HG03439 (cell line): Measurements from ENCODE around the gene HOXB1.

Source experiments
- ATAC-seq: cut with Tn5 transposase; IDR thresholded peaks from one replicate; pipeline ENCODE4 v1.9.1; 2021; ENCODE audit warnings: mild to moderate bottlenecking, moderate library complexity; ENCODE audit not compliant: unreplicated experiment

The HOXB1 gene

GRCh38 chr17:48530887-48531272, at the start of gene HOXB1:
TSS of gene HOXB1 (minus strand) at chr17:48531011. CDS start at chr17:48530904, 107 bp downstream.
- no peak for ATAC-seq

- no peak for ATAC-seq
Measured at GRCh38 chr17:48579760-48580554, 49.1 kb upstream of the HOXB1 start.

GRCh38 chr17:48579471-48579759, 48.6 kb upstream of the HOXB1 start:
- ATAC-seq: no peak

- ATAC-seq: peak; percentile 41
Measured at GRCh38 chr17:48578616-48579470, 48.0 kb upstream of the HOXB1 start.

GRCh38 chr17:48577946-48578615, 47.3 kb upstream of the HOXB1 start, which contains the start of gene HOXB4:
TSS of gene HOXB4 (minus strand) at chr17:48578350. CDS start at chr17:48578319, 31 bp downstream.
- peak; percentile 66 for ATAC-seq

GRCh38 chr17:48577330-48577945, 46.6 kb upstream of the HOXB1 start:
- no peak for ATAC-seq

- ATAC-seq: no peak
Measured at GRCh38 chr17:48576479-48577309, 45.9 kb upstream of the HOXB1 start.

- no peak for ATAC-seq
Measured at GRCh38 chr17:48575673-48576478, 45.1 kb upstream of the HOXB1 start.

- no peak for ATAC-seq
Measured at GRCh38 chr17:48575066-48575582, 44.3 kb upstream of the HOXB1 start.

- ATAC-seq: no peak
Measured at GRCh38 chr17:48574505-48575065, 43.8 kb upstream of the HOXB1 start.

- no peak for ATAC-seq
Measured at GRCh38 chr17:48571826-48572417, 41.1 kb upstream of the HOXB1 start.

- no peak for ATAC-seq
Measured at GRCh38 chr17:48571024-48571818, 40.4 kb upstream of the HOXB1 start.

GRCh38 chr17:48570325-48571023, 39.7 kb upstream of the HOXB1 start:
- no peak for ATAC-seq

- ATAC-seq: no peak
Measured at GRCh38 chr17:48569674-48570324, 39.0 kb upstream of the HOXB1 start.

- ATAC-seq: no peak
Measured at GRCh38 chr17:48569240-48569582, 38.4 kb upstream of the HOXB1 start.

GRCh38 chr17:48568499-48569239, 37.9 kb upstream of the HOXB1 start:
- ATAC-seq: no peak
